Measurements from ENCODE around the gene G3BP1. TPM values are rescaled to one million over a fixed set of nuclear protein-coding genes. Genes with fewer than 3 reads are reported as not detected.

G3BP1 gene
- total and polyA plus RNA-seq, 8 donors: 7.8 to 94.8 (median 59.1) TPM

GRCh38 chr5:151784141-151784540, 12.4 kb downstream of the G3BP1 start:
- TF ChIP-seq CTCF (IDR thresholded peaks at IDR 0.05): no peak
- Histone ChIP-seq H3K27me3 (no peaks in the 10 kb centered on the region), H3K4me3 (no peak overlapping the region), H3K4me1 (peaks cover 11 to 41% (median 29%) of the 10 kb centered on the region in 3 donors), H3K27ac (no peak overlapping the region), H3K9me3 (no peaks in the 10 kb centered on the region), H3K36me3 (peaks cover 0 to 10% (median 0%) of the 10 kb centered on the region in 3 donors)
- ATAC-seq (no peak), FAIRE-seq (no peak), DNase-seq (no peak)
- intact Hi-C loops (cut with DNase I): no loop called here
- WGBS, 2 donors: 36 to 40% methylated on average over 3 of the region's 3 CpGs

- Histone ChIP-seq H3K27me3 (no peaks in the 10 kb centered on the region), H3K4me1 (peaks cover 8 to 27% (median 24%) of the 10 kb centered on the region in 3 donors), H3K36me3 (peaks cover 0 to 29% (median 3%) of the 10 kb centered on the region in 3 donors), H3K4me3 (no peak overlapping the region), H3K9me3 (no peaks in the 10 kb centered on the region), H3K27ac (no peak overlapping the region)
- intact Hi-C loops (cut with DNase I): no loop called here
- 69 to 75% methylated on average over 4 of the region's 4 CpGs for WGBS, 2 donors
- ATAC-seq: no peak
- TF ChIP-seq CTCF (IDR thresholded peaks at IDR 0.05): no peak
- no peak for DNase-seq
- FAIRE-seq: no peak
Measured at GRCh38 chr5:151786468-151786867, 14.7 kb downstream of the G3BP1 start.

- DNase-seq (no peak), ATAC-seq (no peak), FAIRE-seq (no peak)
- 73 to 74% methylated on average over 6 of the region's 6 CpGs for WGBS, 2 donors
- Histone ChIP-seq H3K4me1 (peaks cover 0 to 18% (median 16%) of the 10 kb centered on the region in 3 donors), H3K4me3 (no peak overlapping the region), H3K27ac (no peak overlapping the region), H3K27me3 (no peaks in the 10 kb centered on the region), H3K36me3 (peaks cover 0 to 41% (median 11%) of the 10 kb centered on the region in 3 donors), H3K9me3 (no peaks in the 10 kb centered on the region)
- intact Hi-C loops (cut with DNase I): no loop called here
- no peak for TF ChIP-seq CTCF (IDR thresholded peaks at IDR 0.05)
Measured at GRCh38 chr5:151787817-151788216, 16.1 kb downstream of the G3BP1 start.

- Histone ChIP-seq H3K27me3 (no peaks in the 10 kb centered on the region), H3K27ac (no peak overlapping the region), H3K4me1 (no peaks in the 10 kb centered on the region), H3K36me3 (peaks cover 0 to 71% (median 20%) of the 10 kb centered on the region in 3 donors), H3K4me3 (no peak overlapping the region), H3K9me3 (no peaks in the 10 kb centered on the region)
- intact Hi-C loops (cut with DNase I): no loop called here
- ATAC-seq (no peak), DNase-seq (no peak), FAIRE-seq (no peak)
- 96 to 98% methylated on average over 3 of the region's 3 CpGs for WGBS, 2 donors
- no peak for TF ChIP-seq CTCF (IDR thresholded peaks at IDR 0.05)
Measured at GRCh38 chr5:151793358-151793757, 21.6 kb downstream of the G3BP1 start.

GRCh38 chr5:151795426-151795825, 23.7 kb downstream of the G3BP1 start:
- 94 to 100% methylated on average over 1 of the region's 1 CpG for WGBS, 2 donors
- no peak for DNase-seq
- intact Hi-C loops (cut with DNase I): no loop called here
- ATAC-seq: no peak
- Histone ChIP-seq H3K4me1 (no peaks in the 10 kb centered on the region), H3K36me3 (peaks cover 0 to 83% (median 20%) of the 10 kb centered on the region in 3 donors), H3K4me3 (no peak overlapping the region), H3K9me3 (no peaks in the 10 kb centered on the region), H3K27ac (no peak overlapping the region), H3K27me3 (no peaks in the 10 kb centered on the region)
- no peak for FAIRE-seq
- no peak for TF ChIP-seq CTCF (IDR thresholded peaks at IDR 0.05)

Data from pancreas (tissue), 10 donors.